PC-9 (cell line): ENCODE data around the gene KIZ.

ENCODE experiments used
- CTCF ChIP-seq: fragments of 200-600 bp; sonication (generic); conservative IDR thresholded peaks from 2 replicates; pipeline ENCODE4 v1.6.1; 2017; ENCODE audit warnings: mixed run types, antibody characterized with exemption, mild to moderate bottlenecking, moderate library complexity
- EZH2 ChIP-seq: fragments of 200-600 bp; sonication (generic); IDR thresholded peaks from 2 replicates; pipeline ENCODE4 v1.8.0; 2017; ENCODE audit warnings: antibody characterized with exemption, low read depth

- TF ChIP-seq CTCF = no peak
- TF ChIP-seq EZH2 = no peak
Observed at GRCh38 chr20:21269772-21270171, 143.9 kb downstream of the KIZ start.
